Left ventricle myocardium superior (tissue), 1 donor: ENCODE measurements around the gene XRCC6. TPM values are rescaled to one million over a fixed set of nuclear protein-coding genes. Genes with fewer than 3 reads are reported as not detected.
"Not testable (repeated sequence)": the region's sequence is repeated elsewhere in the genome, so short reads cannot be mapped to it uniquely, and the experiment has no call there.

ENCODE experiments used
- ATAC-seq: fragments of 200-7000 bp; cut with Tn5 transposase; one replicate; pipeline ENCODE4 v1.9.1; 2020; ENCODE audit warnings: mild to moderate bottlenecking, moderate library complexity
- DNase-seq: peaks from one replicate; pipeline ENCODE4 v3.0.0-alpha.2; 2020
- intact Hi-C: fragments of 100-400 bp; cut with micrococcal nuclease; formaldehyde crosslinking; loops from one replicate; pipeline ENCODE4 v1.11.0; 2022
- total RNA-seq: library from RNA; stranded (reverse); fragmentation: NEBNext Ultra II Directional; extraction: Animal tissue kit (Norgen Biotek cat#: 25700); gene quantifications from one replicate; pipeline ENCODE4 v1.2.1, GENCODE V29; 2021
- donor health status: DM: no; HTN: yes; CAD: no; lungs with severe emphysema.

Gene XRCC6
- total RNA-seq, 1 donor from 2014 or later, result 172 TPM

GRCh38 chr22:41638748-41639147 lies 17.7 kb downstream of the XRCC6 start:
- intact Hi-C loops, result no loop called here
- ATAC-seq (no peak), DNase-seq (no peak)

- intact Hi-C loops, result no loop called here
- ATAC-seq (no peak), DNase-seq (no peak)
Observed at GRCh38 chr22:41641854-41642253, 20.8 kb downstream of the XRCC6 start.

DNA sequence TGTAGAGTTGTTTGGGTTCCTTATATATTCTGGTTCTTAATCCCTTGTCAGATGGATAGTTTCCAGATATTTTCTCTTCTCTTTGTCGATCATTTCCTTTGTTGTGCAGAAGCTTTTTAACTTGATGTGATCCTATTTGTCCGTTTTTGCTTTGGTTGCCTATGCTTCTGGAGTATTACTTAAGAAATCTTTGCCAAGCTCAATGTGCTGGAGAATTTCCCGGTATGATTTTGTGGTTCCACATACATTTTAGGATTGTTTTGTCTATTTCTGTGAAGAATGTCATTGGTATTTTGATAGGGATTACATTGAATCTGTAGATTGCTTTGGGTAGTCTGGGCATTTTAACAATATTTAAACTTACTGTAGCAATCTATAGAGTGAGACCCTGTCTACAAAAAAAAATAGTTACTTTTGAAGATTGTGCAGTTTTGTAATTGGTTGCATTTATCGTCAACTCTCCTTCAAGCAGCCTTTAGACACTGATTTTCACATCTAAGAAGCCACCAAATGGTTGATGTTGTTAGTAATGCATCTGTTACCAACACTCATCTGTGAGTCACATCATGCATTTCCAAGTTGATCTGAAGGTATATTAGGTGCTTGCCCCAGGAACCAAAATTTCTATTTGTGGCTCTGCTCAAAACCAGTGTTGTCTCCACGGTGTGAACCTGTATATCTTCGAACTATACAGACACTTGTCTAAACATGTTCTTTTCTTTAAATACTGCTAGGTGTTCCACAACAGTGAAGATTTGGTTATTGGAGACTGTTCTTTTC lies 21.4 kb downstream of the XRCC6 start:
- ATAC-seq, result no peak
- intact Hi-C loops, result no loop called here
- no peak for DNase-seq

DNA sequence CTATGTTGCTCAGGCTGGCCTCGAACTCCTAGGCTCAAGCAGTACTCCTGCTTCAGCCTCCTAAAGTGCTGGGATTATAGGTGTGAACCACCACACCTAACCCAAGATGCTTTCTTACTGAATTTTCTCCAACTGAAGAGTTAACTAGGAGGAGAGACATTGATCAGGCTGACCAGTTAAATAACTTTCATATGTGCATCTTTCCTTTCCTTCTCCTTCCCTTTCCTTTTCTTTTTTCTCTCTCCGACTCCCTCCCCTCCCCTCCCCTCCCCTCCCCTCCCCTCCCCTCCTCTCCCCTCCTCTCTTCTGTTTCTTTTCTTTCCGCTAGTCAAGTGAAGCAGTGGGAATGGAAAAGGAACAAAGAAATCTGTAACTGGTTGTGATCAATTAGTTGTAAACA lies 26.7 kb downstream of the XRCC6 start:
- intact Hi-C loops, result no loop called here
- ATAC-seq (no peak), DNase-seq (no peak)

GRCh38 chr22:41648432-41648831 lies 27.3 kb downstream of the XRCC6 start:
- intact Hi-C loops, result no loop called here
- no peak for ATAC-seq

GRCh38 chr22:41650229-41650628 lies 29.1 kb downstream of the XRCC6 start:
- ATAC-seq, result no peak
- no peak for DNase-seq
- intact Hi-C loops, result no loop called here

More at GRCh38 chr22:41648432-41648831, 27.3 kb downstream of the XRCC6 start:
- DNase-seq, result no peak

GRCh38 chr22:41650821-41651220 lies 29.7 kb downstream of the XRCC6 start:
- ATAC-seq (no peak), DNase-seq (no peak)
- intact Hi-C loops, result no loop called here

GRCh38 chr22:41654322-41654721 lies 33.2 kb downstream of the XRCC6 start:
- intact Hi-C loops, result no loop called here

GRCh38 chr22:41656556-41656955 lies 35.5 kb downstream of the XRCC6 start:
- intact Hi-C loops, result no loop called here
- ATAC-seq (no peak), DNase-seq (no peak)

More at GRCh38 chr22:41654322-41654721, 33.2 kb downstream of the XRCC6 start:
- no peak for DNase-seq
- ATAC-seq, result no peak

GRCh38 chr22:41657709-41658108 lies 36.6 kb downstream of the XRCC6 start:
- intact Hi-C loops, result no loop called here

GRCh38 chr22:41658869-41659268 lies 37.8 kb downstream of the XRCC6 start:
- intact Hi-C loops, result no loop called here
- no peak for ATAC-seq
- no peak for DNase-seq

More at GRCh38 chr22:41657709-41658108, 36.6 kb downstream of the XRCC6 start:
- DNase-seq, result no peak
- ATAC-seq, result no peak

DNA sequence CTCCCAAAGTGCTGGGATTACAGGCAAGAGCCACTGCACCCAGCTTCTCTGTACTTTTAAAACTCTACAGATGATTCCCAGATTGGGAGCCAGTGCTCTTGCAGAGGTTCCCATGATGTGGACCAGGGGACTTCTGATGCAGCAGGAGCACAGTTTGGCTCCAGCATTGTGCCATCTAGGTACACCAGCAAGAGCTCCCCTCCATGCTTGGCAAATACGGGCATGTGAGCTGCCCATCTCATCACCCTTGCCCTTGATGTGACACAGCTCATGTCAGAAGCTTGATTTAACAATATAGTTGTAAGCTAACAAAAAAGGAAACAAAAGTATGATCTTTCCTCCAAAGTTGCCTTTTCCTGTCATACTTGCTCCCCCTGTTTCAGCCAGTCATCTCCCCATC lies 38.8 kb downstream of the XRCC6 start:
- peak; percentile 65 for DNase-seq
- intact Hi-C loops, result no loop called here
- ATAC-seq, result peak; percentile 83

GRCh38 chr22:41660416-41660815 lies 39.3 kb downstream of the XRCC6 start:
- intact Hi-C loops, result no loop called here
- DNase-seq (peak; percentile 42), ATAC-seq (peak; percentile 92)

DNA sequence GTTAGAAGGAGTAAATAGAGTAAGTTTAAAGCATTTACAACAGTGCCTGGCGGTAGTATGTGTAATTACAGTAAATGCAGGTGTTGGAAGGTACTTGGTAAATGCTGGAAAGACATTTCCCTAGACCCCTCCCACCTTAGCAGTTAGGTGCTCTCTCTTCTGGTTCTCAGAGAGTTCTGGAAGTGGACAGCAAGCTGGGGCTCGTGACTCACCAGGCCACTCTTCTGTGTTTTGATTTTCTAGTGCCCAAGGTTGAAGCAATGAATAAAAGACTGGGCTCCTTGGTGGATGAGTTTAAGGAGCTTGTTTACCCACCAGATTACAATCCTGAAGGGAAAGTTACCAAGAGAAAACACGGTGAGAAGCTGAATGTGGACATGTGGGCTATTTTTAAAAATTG lies 40.0 kb downstream of the XRCC6 start:
- ATAC-seq (no peak), DNase-seq (no peak)
- intact Hi-C loops, result no loop called here

DNA sequence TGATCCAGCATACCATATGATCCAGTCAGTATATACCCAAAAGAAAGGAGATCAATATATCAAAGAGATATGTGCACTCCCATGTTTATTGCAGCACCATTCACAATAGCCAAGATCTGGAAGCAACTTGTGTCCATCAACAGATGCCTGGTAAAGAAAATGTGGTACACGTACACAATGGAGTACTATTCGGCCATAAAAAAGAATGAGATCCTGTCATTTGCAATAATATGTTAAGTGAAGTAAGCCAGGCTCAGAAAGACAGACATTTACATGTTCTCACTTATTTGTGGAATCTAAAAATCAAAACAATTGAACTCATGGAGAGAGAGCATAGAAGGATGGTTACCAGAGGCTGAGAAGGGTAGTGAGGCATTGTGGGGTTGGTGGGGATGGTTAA lies 40.6 kb downstream of the XRCC6 start:
- intact Hi-C loops, result no loop called here
- DNase-seq (no peak), ATAC-seq (no peak)

DNA sequence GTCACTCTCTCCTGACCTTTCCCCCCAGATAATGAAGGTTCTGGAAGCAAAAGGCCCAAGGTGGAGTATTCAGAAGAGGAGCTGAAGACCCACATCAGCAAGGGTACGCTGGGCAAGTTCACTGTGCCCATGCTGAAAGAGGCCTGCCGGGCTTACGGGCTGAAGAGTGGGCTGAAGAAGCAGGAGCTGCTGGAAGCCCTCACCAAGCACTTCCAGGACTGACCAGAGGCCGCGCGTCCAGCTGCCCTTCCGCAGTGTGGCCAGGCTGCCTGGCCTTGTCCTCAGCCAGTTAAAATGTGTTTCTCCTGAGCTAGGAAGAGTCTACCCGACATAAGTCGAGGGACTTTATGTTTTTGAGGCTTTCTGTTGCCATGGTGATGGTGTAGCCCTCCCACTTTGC lies 42.5 kb downstream of the XRCC6 start:
- DNase-seq, ATAC-seq, intact Hi-C loops: not testable (repeated sequence)

GRCh38 chr22:41664490-41664889 lies 43.4 kb downstream of the XRCC6 start:
- DNase-seq (no peak), ATAC-seq (no peak)
- intact Hi-C loops, result no loop called here

- no peak for DNase-seq
- intact Hi-C loops, result no loop called here
- ATAC-seq, result no peak
Observed at GRCh38 chr22:41664951-41665350, 43.9 kb downstream of the XRCC6 start.

- ATAC-seq (no peak), DNase-seq (no peak)
- intact Hi-C loops, result no loop called here
Observed at GRCh38 chr22:41668971-41669911, 48.1 kb downstream of the XRCC6 start.

- intact Hi-C loops, DNase-seq, ATAC-seq: not testable (repeated sequence)
Observed at GRCh38 chr22:41672096-41672495, 51.0 kb downstream of the XRCC6 start.
